Thyroid gland (tissue), 4 donors: ENCODE data around the gene MT1HL1.

Source experiments
- CTCF ChIP-seq, 6 experiments: fragments of 200-600 bp in 3 of 6; fragments of 450-650 bp in 3 of 6; sonication (generic) in 3 of 6; IDR thresholded peaks; one replicate each; pipeline ENCODE4 v1.5.1; 2016 to 2019; ENCODE audit warnings: antibody characterized with exemption in 6 of 6, mild to moderate bottlenecking in 2 of 6, inconsistent platforms in 1 of 6, moderate library complexity in 1 of 6
- POLR2A ChIP-seq, 2 donors: fragments of 450-650 bp; IDR thresholded peaks; one replicate each; pipeline ENCODE4 v1.6.1; 2017; ENCODE audit warnings: antibody characterized with exemption in 2 of 2, mild to moderate bottlenecking in 2 of 2, moderate library complexity in 1 of 2

GRCh38 chr1:237050185-237050584 is 45.9 kb upstream of the MT1HL1 start:
- TF ChIP-seq CTCF (IDR thresholded peaks at IDR 0.05), result no peak
- TF ChIP-seq POLR2A (IDR thresholded peaks at IDR 0.05), result no peak
